Right lobe of liver (tissue), 4 donors: Measurements from ENCODE around the gene IST1.

Experiments
- CTCF ChIP-seq, 4 donors: fragments of 200-600 bp in 3 of 4; fragments of 450-650 bp in 1 of 4; IDR thresholded peaks; one replicate each; pipeline versions ENCODE4 v1.5.1 to v1.8.0; 2016 to 2022; ENCODE audit warnings: antibody characterized with exemption in 4 of 4, mild to moderate bottlenecking in 2 of 4
- POLR2A ChIP-seq: fragments of 450-650 bp; IDR thresholded peaks from one replicate; pipeline ENCODE4 v1.6.1; 2017; ENCODE audit warnings: antibody characterized with exemption, mild to moderate bottlenecking
- donor health status: DM: no; HTN: no; CAD: no.
- donor health status: DM: no; HTN: no; CAD: no.
- donor health status: DM: no; HTN: yes; CAD: no.

GRCh38 chr16:71915350-71915749 is 20.0 kb downstream of the IST1 start:
- TF ChIP-seq CTCF (IDR thresholded peaks at IDR 0.05) (no peak), POLR2A (no peak)
